ENCODE measurements around the gene RIN1. TPM values are rescaled to one million over a fixed set of nuclear protein-coding genes. Genes with fewer than 3 reads are reported as not detected.

The RIN1 gene
- total RNA-seq, 1 donor from 2014 or later, result 0.56 TPM

GRCh38 chr11:66347425-66348276 is 11.4 kb upstream of the RIN1 start, which contains the start of gene B4GAT1:
Gene B4GAT1, minus strand, starts transcription at chr11:66347629. Its CDS starts 84 bp downstream, at chr11:66347545.
- Histone ChIP-seq H2AFZ (replicated peaks) (peak within 1 kb of the TSS; percentile 99), H3K9me3 (ENCODE audit: low read depth) (no peaks in the 10 kb centered on the region), H3K27me3 (no peaks in the 10 kb centered on the region), H4K20me1 (ENCODE audit: low read depth) (peaks cover 13% of the 10 kb centered on the region), H3K36me3 (no peaks in the 10 kb centered on the region), H3K4me3 (peak within 1 kb of the TSS; percentile 97), H3K79me2 (ENCODE audit: low read depth) (peaks cover 39% of the 10 kb centered on the region), H3F3A (ENCODE audit: low read depth) (peaks cover 49% of the 10 kb centered on the region), H3K9ac (peak within 1 kb of the TSS; percentile 78), H3K27ac (peak within 1 kb of the TSS; percentile 88), H3K4me2 (peak within 1 kb of the TSS; percentile 94), H3K4me1 (peaks cover 26% of the 10 kb centered on the region)
- Mint-ChIP-seq H3K27me3 (ENCODE audit: insufficient read depth, low read depth) (peaks cover 20% of the 10 kb centered on the region), H3K27ac (peak within 1 kb of the TSS; percentile 100), H3K9me3 (peaks cover 4% of the 10 kb centered on the region), H3K4me1 (peaks cover 47% of the 10 kb centered on the region), H3K4me3 (peak within 1 kb of the TSS; percentile 96), H3K36me3 (peaks cover 6% of the 10 kb centered on the region)
- TF ChIP-seq EZH2 (IDR thresholded peaks at IDR 0.05) (no peak), EZH2phosphoT487 (IDR thresholded peaks at IDR 0.05) (no peak)
- TF ChIP-seq, protein P1, sequence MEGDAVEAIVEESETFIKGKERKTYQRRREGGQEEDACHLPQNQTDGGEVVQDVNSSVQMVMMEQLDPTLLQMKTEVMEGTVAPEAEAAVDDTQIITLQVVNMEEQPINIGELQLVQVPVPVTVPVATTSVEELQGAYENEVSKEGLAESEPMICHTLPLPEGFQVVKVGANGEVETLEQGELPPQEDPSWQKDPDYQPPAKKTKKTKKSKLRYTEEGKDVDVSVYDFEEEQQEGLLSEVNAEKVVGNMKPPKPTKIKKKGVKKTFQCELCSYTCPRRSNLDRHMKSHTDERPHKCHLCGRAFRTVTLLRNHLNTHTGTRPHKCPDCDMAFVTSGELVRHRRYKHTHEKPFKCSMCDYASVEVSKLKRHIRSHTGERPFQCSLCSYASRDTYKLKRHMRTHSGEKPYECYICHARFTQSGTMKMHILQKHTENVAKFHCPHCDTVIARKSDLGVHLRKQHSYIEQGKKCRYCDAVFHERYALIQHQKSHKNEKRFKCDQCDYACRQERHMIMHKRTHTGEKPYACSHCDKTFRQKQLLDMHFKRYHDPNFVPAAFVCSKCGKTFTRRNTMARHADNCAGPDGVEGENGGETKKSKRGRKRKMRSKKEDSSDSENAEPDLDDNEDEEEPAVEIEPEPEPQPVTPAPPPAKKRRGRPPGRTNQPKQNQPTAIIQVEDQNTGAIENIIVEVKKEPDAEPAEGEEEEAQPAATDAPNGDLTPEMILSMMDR (IDR thresholded peaks at IDR 0.05), result no peak
- DNase-seq (ENCODE audit: low spot score), result peak; percentile 90

DNA sequence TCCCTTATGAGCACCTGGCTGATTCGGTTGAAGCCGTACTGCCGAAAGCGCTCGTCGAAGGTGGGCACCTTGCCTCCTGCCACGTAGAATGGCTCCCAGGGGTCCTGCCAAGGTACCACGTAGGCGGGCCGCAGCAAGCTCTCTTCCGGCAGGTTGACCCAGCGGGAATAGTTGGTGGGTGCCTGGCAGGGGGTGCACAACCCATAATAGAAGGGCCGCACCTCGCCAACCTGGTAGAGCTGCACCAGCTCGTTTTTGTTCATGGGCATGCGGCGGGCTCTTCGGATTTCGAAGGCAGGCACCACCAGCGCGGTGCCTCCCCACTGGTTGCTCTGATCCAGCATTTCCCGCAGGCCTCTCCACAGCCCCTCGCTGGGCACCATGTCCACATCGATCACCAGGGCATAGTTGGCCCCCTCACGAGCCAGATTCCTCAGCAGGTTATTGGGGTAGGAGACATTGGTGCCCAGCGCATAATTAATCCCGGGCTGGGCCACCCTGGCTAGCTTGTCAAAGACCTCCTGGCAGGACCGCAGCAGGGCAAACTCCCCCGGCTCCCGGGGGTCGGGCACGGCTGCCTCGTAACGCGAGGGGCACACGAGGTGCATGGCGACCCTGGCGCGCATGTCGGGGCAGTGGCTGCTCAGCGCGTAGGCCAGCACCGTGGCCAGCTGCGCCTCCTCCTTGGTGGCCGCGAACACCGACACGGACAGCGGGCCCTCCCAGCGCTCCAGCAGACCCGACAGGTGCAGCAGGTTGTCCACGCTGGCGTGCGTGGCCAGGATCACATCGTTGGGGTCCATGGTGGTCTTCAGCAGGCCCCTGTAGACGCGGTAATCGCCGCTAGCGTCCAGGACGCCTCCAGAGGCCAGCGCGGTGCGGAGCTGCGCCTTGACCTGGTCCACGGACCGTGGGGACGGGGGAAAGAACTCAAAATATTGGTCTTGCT is 10.5 kb upstream of the RIN1 start:
- H3K4me1 ChIP-seq, result peaks cover 26% of the 10 kb centered on the region
- Mint-ChIP-seq H3K27ac (peak overlapping the region; percentile 69), H3K36me3 (peaks cover 4% of the 10 kb centered on the region), H3K27me3 (ENCODE audit: insufficient read depth, low read depth) (peaks cover 20% of the 10 kb centered on the region), H3K4me3 (peak overlapping the region; percentile 96), H3K4me1 (peaks cover 45% of the 10 kb centered on the region), H3K9me3 (peaks cover 4% of the 10 kb centered on the region)
- no peaks in the 10 kb centered on the region for H3K27me3 ChIP-seq
- no peaks in the 10 kb centered on the region for H3K36me3 ChIP-seq
- no peak overlapping the region for H3K27ac ChIP-seq
- peak overlapping the region; percentile 78 for H3K9ac ChIP-seq
- H3K79me2 ChIP-seq (ENCODE audit: low read depth), result peaks cover 39% of the 10 kb centered on the region
- peaks cover 13% of the 10 kb centered on the region for H4K20me1 ChIP-seq (ENCODE audit: low read depth)
- DNase-seq (ENCODE audit: low spot score), result peak; percentile 41
- peaks cover 49% of the 10 kb centered on the region for H3F3A ChIP-seq (ENCODE audit: low read depth)
- TF ChIP-seq EZH2 (IDR thresholded peaks at IDR 0.05), result peak; percentile 54
- TF ChIP-seq, protein P1 (IDR thresholded peaks at IDR 0.05), result no peak
- H3K9me3 ChIP-seq (ENCODE audit: low read depth), result no peaks in the 10 kb centered on the region
- peak overlapping the region; percentile 99 for H2AFZ ChIP-seq (replicated peaks)
- peak overlapping the region; percentile 94 for H3K4me2 ChIP-seq
- peak overlapping the region; percentile 97 for H3K4me3 ChIP-seq

DNA sequence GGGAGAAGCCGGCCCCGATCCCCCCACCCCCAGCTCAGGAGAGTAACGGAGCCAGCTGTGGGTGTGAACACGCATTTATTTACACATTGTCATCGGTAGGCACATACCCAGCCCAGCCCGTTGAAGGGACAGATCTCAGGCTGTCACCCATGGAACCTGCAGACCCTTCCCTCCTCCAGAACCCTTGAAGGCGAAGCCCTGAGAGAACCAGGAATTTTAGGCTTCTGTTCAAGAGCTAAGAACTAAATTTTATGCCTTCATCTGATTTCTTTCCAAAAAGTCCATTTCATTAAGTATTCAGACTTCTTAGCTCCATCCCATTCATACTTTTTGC is 9.0 kb upstream of the RIN1 start:
- Histone ChIP-seq H3K4me1 (peaks cover 26% of the 10 kb centered on the region), H2AFZ (replicated peaks) (no peak overlapping the region), H3K27me3 (no peaks in the 10 kb centered on the region), H3F3A (ENCODE audit: low read depth) (peaks cover 49% of the 10 kb centered on the region), H3K4me2 (peak overlapping the region; percentile 94), H3K36me3 (no peaks in the 10 kb centered on the region), H3K9me3 (ENCODE audit: low read depth) (no peaks in the 10 kb centered on the region), H3K4me3 (peak overlapping the region; percentile 86), H4K20me1 (ENCODE audit: low read depth) (peaks cover 13% of the 10 kb centered on the region), H3K79me2 (ENCODE audit: low read depth) (peaks cover 39% of the 10 kb centered on the region), H3K9ac (no peak overlapping the region), H3K27ac (no peak overlapping the region)
- Mint-ChIP-seq H3K4me3 (peak overlapping the region; percentile 96), H3K27me3 (ENCODE audit: insufficient read depth, low read depth) (peaks cover 22% of the 10 kb centered on the region), H3K27ac (peak overlapping the region; percentile 13), H3K4me1 (peaks cover 45% of the 10 kb centered on the region), H3K9me3 (peaks cover 4% of the 10 kb centered on the region), H3K36me3 (peaks cover 4% of the 10 kb centered on the region)
- TF ChIP-seq, protein P1 (IDR thresholded peaks at IDR 0.05), result no peak
- no peak for TF ChIP-seq EZH2phosphoT487 (IDR thresholded peaks at IDR 0.05)
- no peak for TF ChIP-seq EZH2 (IDR thresholded peaks at IDR 0.05)
- no peak for DNase-seq (ENCODE audit: low spot score)
